G401 (cell line): ENCODE data around the gene CACNA1B. TPM values are rescaled to one million over a fixed set of nuclear protein-coding genes. Genes with fewer than 3 reads are reported as not detected.
A peak's percentile ranks its signal among the peaks of the same experiment; 100 is the strongest.

Source experiments
- DNase-seq: peaks from one replicate; pipeline ENCODE4 v3.0.0-alpha.2; 2015; ENCODE audit warnings: low spot score
- in situ Hi-C: cut with HindIII; loops from 2 replicates; pipeline ENCODE4 v1.10.0; 2016; ENCODE audit warnings: low sequenced_read_pairs, mixed read lengths
- total RNA-seq: library from RNA; depleted of rRNA; stranded (reverse); fragments of >200 nt; shearing (Covaris generic); gene quantifications from 2 replicates; pipeline ENCODE4 v1.2.3, GENCODE V29; 2014

CACNA1B gene
- total RNA-seq, 1 experiment from 2014 or later: 1.8 TPM

DNA sequence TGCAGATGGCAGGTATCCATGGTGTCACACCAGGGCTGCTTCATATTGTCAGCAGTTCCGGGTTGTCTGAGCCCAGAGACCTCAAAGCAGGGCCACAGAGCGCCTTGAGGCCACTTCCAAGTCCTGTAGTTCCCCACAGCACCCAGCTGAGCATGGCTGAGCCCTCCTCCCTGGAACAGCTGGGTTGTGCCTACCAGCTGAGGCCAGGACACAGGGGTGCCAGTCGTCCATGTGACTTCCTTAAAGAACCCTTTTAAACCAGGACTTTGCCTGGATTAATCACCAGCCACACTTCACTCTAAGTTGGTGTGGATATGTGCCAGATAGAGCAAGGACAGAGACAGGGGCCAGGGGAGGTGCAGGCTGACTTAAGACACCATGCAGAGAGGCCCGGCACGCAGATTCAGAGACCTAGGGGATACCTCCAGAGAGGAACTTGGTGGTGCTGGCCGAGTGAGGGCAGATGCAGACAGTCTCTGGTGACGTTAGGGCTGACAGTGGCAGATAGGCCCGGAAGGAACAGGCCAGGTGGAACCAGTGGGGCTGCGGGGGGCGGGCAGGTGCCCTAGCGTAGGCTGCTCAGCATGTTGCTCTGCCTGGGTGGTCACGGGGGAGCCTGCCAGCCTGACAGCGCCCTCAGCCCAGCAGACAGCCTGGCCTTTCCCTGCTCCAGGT, 142.7 kb downstream of the CACNA1B start:
- DNase-seq: no peak
- in situ Hi-C loops: no loop called here

DNA sequence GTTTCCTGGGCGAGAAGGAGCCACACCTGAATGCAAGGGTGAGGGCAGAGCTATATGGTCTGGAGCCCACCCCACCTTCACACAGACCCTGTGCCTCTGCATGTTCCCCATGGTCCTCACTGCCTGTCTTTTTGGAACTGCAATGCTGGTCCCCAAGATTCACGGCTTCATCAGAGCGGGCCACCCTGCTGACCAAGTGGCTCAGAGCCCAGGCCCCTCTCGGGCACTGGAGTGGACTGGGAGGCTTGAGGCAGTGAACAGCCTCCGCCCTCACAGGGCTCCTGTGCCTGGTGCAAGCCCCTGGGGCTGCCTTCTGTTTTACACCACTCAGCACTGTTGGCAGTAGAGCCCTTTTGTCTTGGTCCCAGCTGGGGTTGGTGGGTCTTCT, 143.2 kb downstream of the CACNA1B start:
- in situ Hi-C loops: no loop called here
- DNase-seq: no peak

- in situ Hi-C loops: no loop called here
- no peak for DNase-seq
Measured at GRCh38 chr9:138021251-138022056, 143.9 kb downstream of the CACNA1B start.

GRCh38 chr9:138022121-138022741, 144.6 kb downstream of the CACNA1B start:
- DNase-seq: peak; percentile 39
- in situ Hi-C loops: no loop called here

- DNase-seq: peak; percentile 40
- in situ Hi-C loops: no loop called here
Measured at GRCh38 chr9:138022756-138023393, 145.3 kb downstream of the CACNA1B start.

DNA sequence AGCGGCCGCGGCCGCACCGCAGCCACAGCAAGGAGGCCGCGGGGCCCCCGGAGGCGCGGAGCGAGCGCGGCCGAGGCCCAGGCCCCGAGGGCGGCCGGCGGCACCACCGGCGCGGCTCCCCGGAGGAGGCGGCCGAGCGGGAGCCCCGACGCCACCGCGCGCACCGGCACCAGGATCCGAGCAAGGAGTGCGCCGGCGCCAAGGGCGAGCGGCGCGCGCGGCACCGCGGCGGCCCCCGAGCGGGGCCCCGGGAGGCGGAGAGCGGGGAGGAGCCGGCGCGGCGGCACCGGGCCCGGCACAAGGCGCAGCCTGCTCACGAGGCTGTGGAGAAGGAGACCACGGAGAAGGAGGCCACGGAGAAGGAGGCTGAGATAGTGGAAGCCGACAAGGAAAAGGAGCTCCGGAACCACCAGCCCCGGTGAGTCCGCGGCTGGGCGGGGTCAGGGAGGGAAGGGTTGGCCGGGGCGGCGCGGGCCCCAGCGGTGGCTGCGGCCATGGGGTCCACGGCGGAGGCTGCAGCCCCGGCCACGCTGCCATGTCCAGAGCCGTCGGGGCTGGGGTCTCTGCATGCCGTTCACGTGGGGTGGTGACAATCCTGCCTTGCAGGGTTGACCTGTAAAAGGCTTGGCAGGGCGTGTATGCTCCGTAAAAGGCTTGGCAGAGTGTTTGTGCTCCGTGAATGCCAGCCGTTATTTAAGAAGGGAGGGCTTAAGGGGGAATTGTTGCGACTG, 146.0 kb downstream of the CACNA1B start:
- DNase-seq: peak; percentile 48
- in situ Hi-C loops: no loop called here

DNA sequence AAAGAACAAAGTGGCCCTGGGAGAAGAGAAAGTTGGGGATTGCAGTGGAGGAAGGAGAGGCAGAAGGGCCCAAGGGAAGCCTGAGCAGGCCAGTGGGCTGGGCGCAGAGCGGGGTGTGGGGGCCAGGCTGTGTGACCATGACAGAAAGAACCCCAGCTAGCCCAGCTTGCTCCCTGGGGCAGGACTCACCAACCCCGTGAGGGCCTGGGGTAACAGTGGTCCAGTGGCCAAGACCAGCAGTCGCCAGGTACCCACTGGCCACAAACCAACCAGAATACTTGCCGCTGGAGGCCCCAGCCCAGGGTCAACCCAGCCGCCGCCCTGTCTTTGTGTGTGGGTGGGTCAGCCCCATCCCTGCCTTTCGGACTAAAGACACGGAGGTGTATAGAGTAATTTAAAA, 146.5 kb downstream of the CACNA1B start:
- DNase-seq: no peak
- in situ Hi-C loops: no loop called here

DNA sequence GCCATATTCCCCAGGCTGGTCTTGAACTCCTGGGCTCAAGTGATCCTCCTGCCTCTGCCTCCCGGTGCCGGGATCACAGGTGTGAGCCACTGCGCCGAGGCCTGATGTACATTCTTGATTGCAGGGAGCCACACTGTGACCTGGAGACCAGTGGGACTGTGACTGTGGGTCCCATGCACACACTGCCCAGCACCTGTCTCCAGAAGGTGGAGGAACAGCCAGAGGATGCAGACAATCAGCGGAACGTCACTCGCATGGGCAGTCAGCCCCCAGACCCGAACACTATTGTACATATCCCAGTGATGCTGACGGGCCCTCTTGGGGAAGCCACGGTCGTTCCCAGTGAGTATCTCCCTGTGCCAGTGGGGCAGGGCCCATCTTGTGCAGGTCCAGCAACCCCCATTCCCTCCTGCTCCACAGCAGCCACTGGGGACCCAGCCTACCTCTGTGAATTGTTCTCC, 147.3 kb downstream of the CACNA1B start:
- in situ Hi-C loops: no loop called here
- no peak for DNase-seq

GRCh38 chr9:138025417-138025816, 147.8 kb downstream of the CACNA1B start:
- in situ Hi-C loops: no loop called here

GRCh38 chr9:138025908-138026307, 148.3 kb downstream of the CACNA1B start:
- in situ Hi-C loops: no loop called here
- no peak for DNase-seq

More at GRCh38 chr9:138025417-138025816, 147.8 kb downstream of the CACNA1B start:
- no peak for DNase-seq

DNA sequence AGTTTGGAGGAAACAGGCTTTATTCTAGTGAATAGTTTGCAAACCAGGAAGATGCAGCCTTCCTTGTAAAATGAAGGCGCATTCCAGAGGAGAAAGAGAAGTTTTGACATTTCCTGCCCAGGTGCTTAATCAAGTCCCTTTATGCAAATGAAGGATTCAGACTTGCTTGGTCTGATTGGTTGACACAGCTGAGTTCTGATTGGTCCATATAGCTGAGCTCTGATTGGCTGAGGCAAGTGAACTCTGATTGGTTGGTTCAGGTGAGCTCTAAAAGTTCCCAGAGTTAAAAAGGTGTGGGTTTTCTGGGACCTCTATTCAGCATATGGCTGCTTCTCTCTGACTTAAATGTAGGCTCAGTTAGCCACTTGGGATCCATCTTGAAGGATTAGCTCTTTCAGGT, 151.0 kb downstream of the CACNA1B start:
- DNase-seq: no peak
- in situ Hi-C loops: no loop called here

GRCh38 chr9:138031186-138031585, 153.6 kb downstream of the CACNA1B start:
- DNase-seq: no peak
- in situ Hi-C loops: no loop called here

DNA sequence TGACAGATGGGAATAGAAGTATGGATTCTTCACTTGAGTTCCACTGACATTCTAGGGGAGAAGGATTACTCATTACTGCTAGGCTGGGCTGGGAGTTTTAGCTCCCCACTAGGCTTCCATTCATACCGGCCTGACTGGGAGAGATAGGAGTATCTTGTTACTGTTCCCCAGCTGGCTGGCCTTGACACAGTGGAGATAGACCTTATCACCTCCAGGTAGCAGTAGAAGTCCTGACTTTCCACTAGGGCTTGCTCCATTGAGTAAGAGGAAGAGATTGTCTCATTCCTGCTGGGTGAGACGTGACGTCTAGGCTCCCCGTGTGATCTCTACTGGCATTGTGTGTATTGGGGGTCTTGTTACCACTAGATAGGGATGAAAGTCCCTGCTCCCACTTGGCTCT, 156.4 kb downstream of the CACNA1B start:
- in situ Hi-C loops: no loop called here
- no peak for DNase-seq

DNA sequence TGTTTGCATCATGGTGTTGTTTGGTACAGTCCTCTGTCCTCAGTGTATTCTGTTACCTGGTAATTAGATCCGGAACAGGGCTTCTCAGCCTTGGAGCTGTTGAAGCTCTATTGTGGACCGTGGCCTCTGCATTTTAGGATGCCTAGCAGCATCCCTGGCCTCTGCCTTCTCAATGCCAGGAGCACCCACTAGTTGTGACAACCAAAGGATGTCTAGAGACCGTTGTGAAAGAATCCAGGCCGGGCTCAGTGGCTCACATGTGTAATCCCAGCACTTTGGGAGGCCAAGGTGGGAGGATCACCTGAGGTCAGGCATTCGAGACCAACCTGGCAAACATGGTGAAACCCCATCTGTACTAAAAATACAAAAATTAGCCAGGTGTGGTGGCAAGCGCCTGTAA, 159.6 kb downstream of the CACNA1B start:
- in situ Hi-C loops: no loop called here
- DNase-seq: no peak

GRCh38 chr9:138038244-138038671, 160.7 kb downstream of the CACNA1B start:
- DNase-seq: peak; percentile 45
- in situ Hi-C loops: no loop called here

- in situ Hi-C loops: no loop called here
- no peak for DNase-seq
Measured at GRCh38 chr9:138040446-138041430, 163.2 kb downstream of the CACNA1B start.

GRCh38 chr9:138042146-138042545, 164.6 kb downstream of the CACNA1B start:
- DNase-seq: no peak
- in situ Hi-C loops: no loop called here

DNA sequence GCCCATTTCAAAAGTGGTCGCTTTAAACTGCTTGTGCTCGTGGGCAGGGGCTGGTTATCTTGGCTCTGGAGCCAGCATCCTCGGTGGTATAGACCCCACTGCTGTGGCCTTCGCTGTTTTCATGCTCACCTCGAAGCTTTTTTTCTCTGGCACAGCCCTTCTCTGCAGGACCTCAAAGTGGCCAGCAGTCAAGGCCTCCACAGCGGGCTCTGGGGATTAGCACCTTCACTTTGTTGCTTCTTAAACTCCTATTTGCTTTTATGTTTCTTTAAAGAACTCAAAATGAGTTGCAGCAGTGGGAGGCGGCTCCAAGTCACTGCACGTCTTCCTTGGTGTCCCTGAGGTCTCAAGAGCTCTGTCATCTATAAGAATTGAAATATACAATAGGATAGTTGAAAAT, 165.1 kb downstream of the CACNA1B start:
- no peak for DNase-seq
- in situ Hi-C loops: no loop called here
